ENCODE data around the gene CASKIN2.
"Not testable (repeated sequence)": the region's sequence is repeated elsewhere in the genome, so short reads cannot be mapped to it uniquely, and the experiment has no call there.

Gene CASKIN2

GRCh38 chr17:75456039-75456416 lies 59.3 kb downstream of the CASKIN2 start:
- Histone ChIP-seq H3K36me3 (ENCODE audit: control insufficient read depth in 2 of 2, insufficient read depth in 2 of 2, low read length in 2 of 2) (no peaks in the 10 kb centered on the region), H3K9me3 (ENCODE audit: control insufficient read depth in 2 of 2, low read length in 2 of 2) (no peaks in the 10 kb centered on the region), H3K27me3 (ENCODE audit: control insufficient read depth in 2 of 2, insufficient read depth in 2 of 2, low read length in 2 of 2) (no peaks in the 10 kb centered on the region), H3K27ac (ENCODE audit: low read depth in 2 of 2, low read length in 2 of 2) (peak overlapping the region; percentile 86 to 87), H3K4me3 (ENCODE audit: low read length in 2 of 2) (peak overlapping the region; percentile 71 to 92), H3K9ac (ENCODE audit: low read depth in 1 of 2, low read length in 2 of 2) (peak overlapping the region; percentile 98 to 99), H3K4me1 (ENCODE audit: control insufficient read depth in 2 of 2, insufficient read depth in 2 of 2, low read length in 2 of 2) (peaks cover 30 to 33% of the 10 kb centered on the region in 2 donors)

- H3K9ac ChIP-seq (ENCODE audit: low read depth in 1 of 2, low read length in 2 of 2); H3K27ac ChIP-seq (ENCODE audit: low read depth in 2 of 2, low read length in 2 of 2); H3K4me3 ChIP-seq (ENCODE audit: low read length in 2 of 2); H3K27me3 ChIP-seq (ENCODE audit: control insufficient read depth in 2 of 2, insufficient read depth in 2 of 2, low read length in 2 of 2); H3K36me3 ChIP-seq (ENCODE audit: control insufficient read depth in 2 of 2, insufficient read depth in 2 of 2, low read length in 2 of 2); H3K9me3 ChIP-seq (ENCODE audit: control insufficient read depth in 2 of 2, low read length in 2 of 2): not testable (repeated sequence)
- H3K4me1 ChIP-seq (ENCODE audit: control insufficient read depth in 2 of 2, insufficient read depth in 2 of 2, low read length in 2 of 2), result peaks cover 24 to 27% of the 10 kb centered on the region in 2 donors
Measured at GRCh38 chr17:75454672-75455071, 60.7 kb downstream of the CASKIN2 start.

- Histone ChIP-seq H3K4me1 (ENCODE audit: control insufficient read depth in 2 of 2, insufficient read depth in 2 of 2, low read length in 2 of 2) (peaks cover 19 to 22% of the 10 kb centered on the region in 2 donors), H3K27ac (ENCODE audit: low read depth in 2 of 2, low read length in 2 of 2) (peak overlapping the region; percentile 46 to 78), H3K4me3 (ENCODE audit: low read length in 2 of 2) (no peak overlapping the region), H3K9ac (ENCODE audit: low read depth in 1 of 2, low read length in 2 of 2) (no peak overlapping the region), H3K36me3 (ENCODE audit: control insufficient read depth in 2 of 2, insufficient read depth in 2 of 2, low read length in 2 of 2) (no peaks in the 10 kb centered on the region), H3K9me3 (ENCODE audit: control insufficient read depth in 2 of 2, low read length in 2 of 2) (no peaks in the 10 kb centered on the region), H3K27me3 (ENCODE audit: control insufficient read depth in 2 of 2, insufficient read depth in 2 of 2, low read length in 2 of 2) (no peaks in the 10 kb centered on the region)
Measured at GRCh38 chr17:75454193-75454592, 61.1 kb downstream of the CASKIN2 start.

- H3K9ac ChIP-seq (ENCODE audit: low read depth in 1 of 2, low read length in 2 of 2), result no peak overlapping the region
- H3K27me3 ChIP-seq (ENCODE audit: control insufficient read depth in 2 of 2, insufficient read depth in 2 of 2, low read length in 2 of 2), result no peaks in the 10 kb centered on the region
- no peaks in the 10 kb centered on the region for H3K36me3 ChIP-seq (ENCODE audit: control insufficient read depth in 2 of 2, insufficient read depth in 2 of 2, low read length in 2 of 2)
- H3K27ac ChIP-seq (ENCODE audit: low read depth in 2 of 2, low read length in 2 of 2), result no peak overlapping the region
- H3K9me3 ChIP-seq (ENCODE audit: control insufficient read depth in 2 of 2, low read length in 2 of 2), result no peaks in the 10 kb centered on the region
- peaks cover 4 to 6% of the 10 kb centered on the region in 2 donors for H3K4me1 ChIP-seq (ENCODE audit: control insufficient read depth in 2 of 2, insufficient read depth in 2 of 2, low read length in 2 of 2)
- H3K4me3 ChIP-seq (ENCODE audit: low read length in 2 of 2), result no peak overlapping the region
Measured at GRCh38 chr17:75450270-75450669, 65.1 kb downstream of the CASKIN2 start.
